SK-N-MC (cell line): ENCODE data around the gene GALNT13.

Source experiments
- EZH2 ChIP-seq: fragments of 200-600 bp; sonication (generic); IDR thresholded peaks from one replicate; pipeline ENCODE4 v1.6.1; 2017; ENCODE audit warnings: antibody characterized with exemption
- POLR2AphosphoS5 ChIP-seq: IDR thresholded peaks from 2 replicates; pipeline ENCODE4 v1.6.1; 2012; ENCODE audit warnings: mild to moderate bottlenecking, low read depth, low read length, borderline replicate concordance

DNA sequence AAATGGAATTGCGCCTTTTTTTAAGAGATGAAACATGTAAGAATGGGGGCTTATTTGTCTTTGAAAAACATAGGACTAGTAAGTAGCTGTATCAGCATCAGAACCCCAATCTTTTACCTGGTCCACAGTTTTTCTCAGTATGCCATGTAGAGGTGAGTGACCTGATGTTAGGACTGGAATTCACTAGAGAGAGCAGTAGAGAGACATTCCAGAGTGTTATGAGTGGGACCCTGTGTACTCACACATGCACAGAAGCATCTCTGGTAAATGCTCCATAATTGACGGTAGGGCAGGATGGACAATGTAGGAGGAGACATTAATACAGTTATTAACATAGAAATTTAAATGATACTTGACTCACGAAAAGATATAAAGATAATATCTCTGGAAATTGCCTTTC lies 1.4 kb upstream of the GALNT13 start:
- TF ChIP-seq EZH2 = no peak
- TF ChIP-seq POLR2AphosphoS5 = no peak
